Measurements from ENCODE around the gene CCDC69. TPM values are rescaled to one million over a fixed set of nuclear protein-coding genes. Genes with fewer than 3 reads are reported as not detected.
A peak's percentile ranks its signal among the peaks of the same experiment; 100 is the strongest.

Gene CCDC69, protein sequence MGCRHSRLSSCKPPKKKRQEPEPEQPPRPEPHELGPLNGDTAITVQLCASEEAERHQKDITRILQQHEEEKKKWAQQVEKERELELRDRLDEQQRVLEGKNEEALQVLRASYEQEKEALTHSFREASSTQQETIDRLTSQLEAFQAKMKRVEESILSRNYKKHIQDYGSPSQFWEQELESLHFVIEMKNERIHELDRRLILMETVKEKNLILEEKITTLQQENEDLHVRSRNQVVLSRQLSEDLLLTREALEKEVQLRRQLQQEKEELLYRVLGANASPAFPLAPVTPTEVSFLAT
- polyA plus RNA-seq: 10 to 100 TPM; 24.2 to 32.4 TPM

DNA sequence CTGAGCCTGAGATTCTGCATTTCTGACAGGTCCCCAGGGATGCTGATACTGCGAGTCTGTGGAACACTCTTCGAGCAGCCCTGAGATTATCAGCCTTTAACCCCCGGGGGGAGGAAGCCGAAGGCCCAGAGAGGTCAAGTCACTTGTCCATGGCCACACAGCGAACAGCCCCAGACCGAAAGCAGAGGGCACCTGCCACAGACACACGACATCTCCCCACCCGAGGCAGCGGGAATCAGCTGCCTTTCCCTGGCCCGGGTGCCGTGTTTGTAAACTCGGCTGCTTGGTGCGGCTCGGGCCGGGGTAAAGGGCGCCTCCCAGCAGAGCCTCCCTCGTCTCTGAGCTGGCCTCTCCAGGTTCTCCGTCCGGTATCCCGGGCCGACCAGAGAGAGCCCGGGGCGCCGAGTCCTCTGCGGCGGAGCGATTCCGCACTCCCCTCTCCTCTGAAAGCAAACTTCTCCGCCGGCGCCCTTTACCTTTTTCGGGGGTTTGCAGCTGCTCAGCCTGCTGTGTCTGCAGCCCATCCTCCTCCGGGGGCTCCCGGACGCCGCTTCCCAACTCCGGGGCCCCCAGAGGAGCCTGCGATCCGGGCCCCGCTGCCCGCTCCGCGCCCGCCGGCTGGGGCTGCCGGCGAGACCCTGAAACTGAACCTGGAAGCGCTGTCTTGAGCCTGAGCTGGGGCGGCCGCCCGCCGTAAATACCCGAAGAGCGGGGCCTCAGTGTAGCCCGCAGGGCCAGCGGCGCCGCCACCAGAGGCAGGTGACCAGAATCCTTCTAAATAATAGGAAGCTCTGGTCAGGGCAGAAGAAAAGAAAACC lies at the start of gene CCDC69:
Gene CCDC69, minus strand, starts transcription at position 646 of the 818 bp plus-strand sequence. Its CDS starts 122 bp downstream, at position 524.
- Histone ChIP-seq H3K4me1 (ENCODE audit: control insufficient read depth in 2 of 2, insufficient read depth in 2 of 2, low read length in 1 of 2) (peaks cover 7 to 21% of the 10 kb centered on the region in 2 donors), H3K36me3 (ENCODE audit: control insufficient read depth in 2 of 2, insufficient read depth in 2 of 2, low read length in 1 of 2) (no peaks in the 10 kb centered on the region), H3K27ac (ENCODE audit: low read depth in 2 of 2, low read length in 1 of 2) (peak within 1 kb of the TSS; percentile 86 to 91), H3K9me3 (ENCODE audit: control insufficient read depth in 2 of 2, insufficient read depth in 1 of 2, low read depth in 1 of 2, low read length in 1 of 2) (no peaks in the 10 kb centered on the region), H3K27me3 (ENCODE audit: control insufficient read depth in 1 of 2, insufficient read depth in 2 of 2, low read length in 2 of 2) (no peaks in the 10 kb centered on the region), H3K4me3 (ENCODE audit: low read depth in 1 of 2, low read length in 2 of 2) (peak within 1 kb of the TSS; percentile 77 to 92)
- 1 to 2% methylated on average over 57 to 58 of the region's 58 CpGs for WGBS, 2 donors

DNA sequence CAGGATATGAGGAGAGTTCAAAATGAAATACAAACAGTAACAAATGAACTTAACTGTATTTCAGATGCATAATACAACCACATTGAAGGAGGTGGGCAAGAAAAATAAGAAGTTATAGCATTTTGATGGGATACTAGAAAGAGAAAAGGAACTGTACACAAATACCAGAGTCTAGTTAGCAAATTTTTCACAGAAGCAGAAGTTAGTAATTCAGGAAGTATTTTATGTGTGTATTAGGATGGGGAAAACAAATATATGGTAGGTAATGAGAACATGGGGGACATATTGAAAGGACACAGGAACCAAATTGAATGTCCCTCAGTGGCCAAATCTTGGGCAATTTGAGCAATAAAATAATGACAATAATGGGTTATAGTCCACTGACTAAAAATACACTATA lies 47.4 kb upstream of the CCDC69 start:
- Histone ChIP-seq H3K4me1 (ENCODE audit: control insufficient read depth in 2 of 2, insufficient read depth in 2 of 2, low read length in 1 of 2) (no peaks in the 10 kb centered on the region), H3K36me3 (ENCODE audit: control insufficient read depth in 2 of 2, insufficient read depth in 2 of 2, low read length in 1 of 2) (peaks cover 15 to 16% of the 10 kb centered on the region in 2 donors), H3K9me3 (ENCODE audit: control insufficient read depth in 2 of 2, insufficient read depth in 1 of 2, low read depth in 1 of 2, low read length in 1 of 2) (no peaks in the 10 kb centered on the region)

DNA sequence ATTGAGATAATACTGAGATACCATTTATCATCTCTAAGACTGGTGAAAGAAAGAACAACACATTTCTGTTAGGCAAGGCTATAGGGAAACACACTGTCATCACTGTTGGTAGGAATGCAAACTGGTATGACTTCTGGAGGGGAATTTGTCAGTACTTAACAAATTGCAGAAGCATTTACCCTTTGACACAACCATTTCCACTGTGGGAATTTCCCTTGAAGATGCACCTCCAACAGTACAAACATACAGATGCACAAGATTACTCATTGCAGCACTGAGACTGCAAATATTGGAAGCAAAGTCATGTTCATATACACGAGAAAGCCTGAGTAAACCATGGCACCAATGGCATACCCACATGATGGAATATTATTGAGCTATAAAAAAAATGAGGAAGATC lies 46.7 kb upstream of the CCDC69 start:
- H3K4me1 ChIP-seq (ENCODE audit: control insufficient read depth in 2 of 2, insufficient read depth in 2 of 2, low read length in 1 of 2): no peaks in the 10 kb centered on the region
- H3K4me3 ChIP-seq (ENCODE audit: low read depth in 1 of 2, low read length in 2 of 2): no peak overlapping the region
- no peak overlapping the region for H3K27ac ChIP-seq (ENCODE audit: low read depth in 2 of 2, low read length in 1 of 2)
- no peaks in the 10 kb centered on the region for H3K27me3 ChIP-seq (ENCODE audit: control insufficient read depth in 1 of 2, insufficient read depth in 2 of 2, low read length in 2 of 2)
- peaks cover 15 to 16% of the 10 kb centered on the region in 2 donors for H3K36me3 ChIP-seq (ENCODE audit: control insufficient read depth in 2 of 2, insufficient read depth in 2 of 2, low read length in 1 of 2)
- no peaks in the 10 kb centered on the region for H3K9me3 ChIP-seq (ENCODE audit: control insufficient read depth in 2 of 2, insufficient read depth in 1 of 2, low read depth in 1 of 2, low read length in 1 of 2)
- WGBS, 2 donors: 46 to 51% methylated on average over 1 of the region's 1 CpG

More for the DNA sequence above, 47.4 kb upstream of the CCDC69 start:
- Histone ChIP-seq H3K4me3 (ENCODE audit: low read depth in 1 of 2, low read length in 2 of 2) (no peak overlapping the region), H3K27me3 (ENCODE audit: control insufficient read depth in 1 of 2, insufficient read depth in 2 of 2, low read length in 2 of 2) (no peaks in the 10 kb centered on the region), H3K27ac (ENCODE audit: low read depth in 2 of 2, low read length in 1 of 2) (no peak overlapping the region)

DNA sequence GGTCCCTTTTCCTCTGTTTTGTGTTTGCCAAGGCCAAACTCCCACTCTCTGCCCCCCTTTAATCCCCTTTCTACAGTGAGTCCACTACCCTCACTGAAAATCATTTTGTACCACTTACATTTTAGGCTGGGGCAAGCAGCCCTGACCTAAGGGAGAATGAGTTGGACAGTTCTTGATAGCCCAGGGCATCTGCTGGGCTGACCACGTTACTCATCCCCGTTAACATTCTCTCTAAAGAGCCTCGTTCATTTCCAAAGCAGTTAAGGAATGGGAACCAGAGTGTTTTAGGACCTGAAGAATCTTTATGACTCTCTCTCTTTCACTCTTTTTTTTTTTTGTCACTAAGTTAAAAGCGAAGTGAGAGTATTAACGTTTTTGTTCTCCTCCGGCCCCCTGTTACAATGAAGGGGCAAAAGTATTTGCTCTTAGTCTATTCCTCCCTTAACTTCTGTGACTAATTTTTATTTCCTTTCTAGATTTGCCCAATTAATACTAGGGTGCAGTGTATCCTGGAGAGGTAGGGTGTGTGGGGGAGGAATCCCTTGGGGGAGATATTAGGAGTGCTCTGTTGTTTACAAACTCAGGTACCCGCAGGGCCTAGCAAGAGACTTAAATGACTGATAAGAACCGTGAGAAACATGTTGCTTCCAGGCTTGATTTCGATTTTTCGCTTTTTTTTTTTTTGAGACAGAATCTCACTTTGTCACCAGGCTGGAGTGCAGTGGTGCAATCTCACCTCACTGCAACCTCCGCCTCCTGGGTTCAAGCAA lies 43.8 kb upstream of the CCDC69 start:
- 93 to 94% methylated on average over 11 of the region's 11 CpGs for WGBS, 2 donors

DNA sequence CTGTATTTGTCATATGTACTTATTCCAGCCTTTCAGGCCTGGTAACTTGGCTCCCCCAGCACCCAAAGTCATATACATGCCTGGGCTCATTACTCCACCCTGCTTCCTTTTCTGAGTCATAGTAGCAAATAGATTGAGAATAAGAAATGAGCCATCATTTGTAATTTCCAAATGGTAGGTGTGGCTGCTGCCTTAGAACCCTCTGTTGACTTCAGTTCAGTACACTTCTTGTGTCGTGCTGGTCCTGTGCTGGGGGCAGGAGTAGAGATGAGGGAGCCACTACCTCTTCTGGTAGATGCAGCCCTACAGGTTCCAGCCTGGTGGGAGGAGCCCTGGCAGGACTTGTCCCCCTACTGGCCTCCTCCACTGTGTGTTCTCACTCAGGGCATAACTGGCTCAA lies 40.2 kb upstream of the CCDC69 start:
- WGBS, 2 donors: 34 to 41% methylated on average over 1 of the region's 1 CpG
- Histone ChIP-seq H3K36me3 (ENCODE audit: control insufficient read depth in 2 of 2, insufficient read depth in 2 of 2, low read length in 1 of 2) (peaks cover 15 to 21% of the 10 kb centered on the region in 2 donors), H3K27me3 (ENCODE audit: control insufficient read depth in 1 of 2, insufficient read depth in 2 of 2, low read length in 2 of 2) (no peaks in the 10 kb centered on the region), H3K4me3 (ENCODE audit: low read depth in 1 of 2, low read length in 2 of 2) (no peak overlapping the region), H3K27ac (ENCODE audit: low read depth in 2 of 2, low read length in 1 of 2) (peak overlapping the region; percentile 90 to 98), H3K9me3 (ENCODE audit: control insufficient read depth in 2 of 2, insufficient read depth in 1 of 2, low read depth in 1 of 2, low read length in 1 of 2) (no peaks in the 10 kb centered on the region), H3K4me1 (ENCODE audit: control insufficient read depth in 2 of 2, insufficient read depth in 2 of 2, low read length in 1 of 2) (peaks cover 0 to 14% of the 10 kb centered on the region in 2 donors)

More for the DNA sequence above, 43.8 kb upstream of the CCDC69 start:
- no peak overlapping the region for H3K27ac ChIP-seq (ENCODE audit: low read depth in 2 of 2, low read length in 1 of 2)
- no peaks in the 10 kb centered on the region for H3K9me3 ChIP-seq (ENCODE audit: control insufficient read depth in 2 of 2, insufficient read depth in 1 of 2, low read depth in 1 of 2, low read length in 1 of 2)
- peaks cover 15 to 16% of the 10 kb centered on the region in 2 donors for H3K36me3 ChIP-seq (ENCODE audit: control insufficient read depth in 2 of 2, insufficient read depth in 2 of 2, low read length in 1 of 2)
- no peak overlapping the region for H3K4me3 ChIP-seq (ENCODE audit: low read depth in 1 of 2, low read length in 2 of 2)
- no peaks in the 10 kb centered on the region for H3K27me3 ChIP-seq (ENCODE audit: control insufficient read depth in 1 of 2, insufficient read depth in 2 of 2, low read length in 2 of 2)
- peaks cover 0 to 10% of the 10 kb centered on the region in 2 donors for H3K4me1 ChIP-seq (ENCODE audit: control insufficient read depth in 2 of 2, insufficient read depth in 2 of 2, low read length in 1 of 2)

DNA sequence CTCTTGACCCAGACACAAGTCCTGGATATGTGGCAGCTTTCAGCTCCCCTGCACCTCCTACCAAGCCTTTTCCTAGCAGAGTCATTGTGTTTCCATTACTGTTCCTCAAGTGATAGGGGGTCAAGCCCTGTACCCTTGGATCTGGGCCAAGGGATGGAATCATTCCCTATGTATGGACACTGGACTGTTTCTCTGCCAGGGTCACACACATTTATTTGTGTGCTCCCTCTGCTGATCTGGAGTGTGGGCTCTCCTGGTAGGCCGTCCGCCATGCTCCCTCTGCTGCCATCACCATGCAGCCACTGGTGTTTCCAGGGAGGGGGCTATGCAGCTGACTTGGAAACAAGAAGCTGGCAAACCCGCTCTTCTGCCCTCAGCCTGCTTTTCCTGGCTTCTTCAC lies 38.6 kb upstream of the CCDC69 start:
- no peaks in the 10 kb centered on the region for H3K9me3 ChIP-seq (ENCODE audit: control insufficient read depth in 2 of 2, insufficient read depth in 1 of 2, low read depth in 1 of 2, low read length in 1 of 2)
- no peak overlapping the region for H3K4me3 ChIP-seq (ENCODE audit: low read depth in 1 of 2, low read length in 2 of 2)
- H3K36me3 ChIP-seq (ENCODE audit: control insufficient read depth in 2 of 2, insufficient read depth in 2 of 2, low read length in 1 of 2): peaks cover 7 to 16% of the 10 kb centered on the region in 2 donors
- H3K27ac ChIP-seq (ENCODE audit: low read depth in 2 of 2, low read length in 1 of 2): peak overlapping the region; percentile 11 to 56
- peaks cover 0 to 26% of the 10 kb centered on the region in 2 donors for H3K4me1 ChIP-seq (ENCODE audit: control insufficient read depth in 2 of 2, insufficient read depth in 2 of 2, low read length in 1 of 2)
- WGBS, 2 donors: 98% methylated on average over 3 of the region's 3 CpGs
- no peaks in the 10 kb centered on the region for H3K27me3 ChIP-seq (ENCODE audit: control insufficient read depth in 1 of 2, insufficient read depth in 2 of 2, low read length in 2 of 2)

DNA sequence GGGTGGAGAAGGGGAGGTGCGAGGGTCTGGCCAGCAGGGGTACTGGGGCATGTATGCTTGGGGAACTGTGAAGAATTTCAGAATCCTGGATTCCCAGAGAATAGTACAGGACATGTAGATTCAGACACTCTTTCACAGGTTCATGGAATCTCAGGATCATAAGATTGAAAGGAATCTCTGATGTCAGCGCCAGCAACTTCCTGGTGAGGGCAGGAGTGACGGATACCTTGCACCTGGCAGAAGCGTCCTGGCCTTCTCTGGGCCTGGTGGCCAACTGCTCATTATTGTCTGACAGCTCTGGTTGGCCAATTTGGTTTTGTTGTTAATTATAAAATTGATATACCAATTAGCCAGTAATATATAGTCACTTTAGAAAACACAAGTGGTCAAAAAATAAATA lies 36.0 kb upstream of the CCDC69 start:
- 93% methylated on average over 4 of the region's 4 CpGs for WGBS, 2 donors
- H3K9me3 ChIP-seq (ENCODE audit: control insufficient read depth in 2 of 2, insufficient read depth in 1 of 2, low read depth in 1 of 2, low read length in 1 of 2): no peaks in the 10 kb centered on the region

DNA sequence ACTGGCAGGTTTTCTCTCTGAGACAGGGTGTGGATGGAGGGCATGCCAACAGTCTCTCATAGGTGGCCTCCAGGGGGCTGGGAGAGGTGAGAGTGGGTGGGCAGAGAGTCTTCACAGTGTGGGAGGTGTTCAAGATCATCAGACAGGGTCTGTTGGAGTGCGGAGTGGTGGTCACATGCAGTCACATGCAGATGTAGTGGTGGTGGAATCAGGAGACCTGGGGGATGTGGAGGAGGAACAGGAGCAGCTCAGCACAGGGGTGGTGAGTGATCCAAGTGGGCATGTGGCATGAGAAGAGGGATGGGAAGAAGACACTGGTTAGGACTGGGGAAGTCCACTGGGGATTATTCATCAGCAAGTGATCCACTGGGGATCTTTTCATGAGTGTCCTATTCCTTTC lies 34.9 kb upstream of the CCDC69 start:
- H3K27ac ChIP-seq (ENCODE audit: low read depth in 2 of 2, low read length in 1 of 2): peak overlapping the region in 1 of 2 donors; percentile 83
- peaks cover 0 to 31% of the 10 kb centered on the region in 2 donors for H3K4me1 ChIP-seq (ENCODE audit: control insufficient read depth in 2 of 2, insufficient read depth in 2 of 2, low read length in 1 of 2)
- peaks cover 0 to 7% of the 10 kb centered on the region in 2 donors for H3K36me3 ChIP-seq (ENCODE audit: control insufficient read depth in 2 of 2, insufficient read depth in 2 of 2, low read length in 1 of 2)
- no peaks in the 10 kb centered on the region for H3K27me3 ChIP-seq (ENCODE audit: control insufficient read depth in 1 of 2, insufficient read depth in 2 of 2, low read length in 2 of 2)
- H3K9me3 ChIP-seq (ENCODE audit: control insufficient read depth in 2 of 2, insufficient read depth in 1 of 2, low read depth in 1 of 2, low read length in 1 of 2): no peaks in the 10 kb centered on the region
- no peak overlapping the region for H3K4me3 ChIP-seq (ENCODE audit: low read depth in 1 of 2, low read length in 2 of 2)
- WGBS, 2 donors: 21 to 96% methylated on average over 1 of the region's 1 CpG

More for the DNA sequence above, 36.0 kb upstream of the CCDC69 start:
- Histone ChIP-seq H3K4me3 (ENCODE audit: low read depth in 1 of 2, low read length in 2 of 2) (no peak overlapping the region), H3K27ac (ENCODE audit: low read depth in 2 of 2, low read length in 1 of 2) (peak overlapping the region; percentile 54 to 70), H3K27me3 (ENCODE audit: control insufficient read depth in 1 of 2, insufficient read depth in 2 of 2, low read length in 2 of 2) (no peaks in the 10 kb centered on the region), H3K4me1 (ENCODE audit: control insufficient read depth in 2 of 2, insufficient read depth in 2 of 2, low read length in 1 of 2) (peaks cover 0 to 34% of the 10 kb centered on the region in 2 donors), H3K36me3 (ENCODE audit: control insufficient read depth in 2 of 2, insufficient read depth in 2 of 2, low read length in 1 of 2) (peaks cover 0 to 7% of the 10 kb centered on the region in 2 donors)

DNA sequence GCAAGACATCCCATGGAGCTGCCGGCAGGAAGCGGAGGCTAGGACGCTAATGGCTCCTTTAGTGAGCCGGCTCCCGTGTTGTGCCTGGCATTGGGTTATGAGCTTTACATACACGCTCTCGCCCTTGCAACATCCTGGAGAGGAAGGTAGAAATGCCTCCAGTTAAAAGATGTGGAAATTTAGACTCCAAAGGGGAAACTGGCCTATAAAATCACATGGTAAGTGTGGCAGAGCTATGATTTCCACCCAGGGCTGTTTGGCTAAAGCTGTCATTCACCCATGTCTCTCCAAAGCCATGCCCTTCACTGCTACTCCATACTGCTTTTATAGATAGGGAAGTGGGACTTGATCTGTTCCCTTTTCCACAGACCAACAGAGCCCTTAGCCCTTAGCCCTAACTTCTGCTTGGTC lies 34.3 kb upstream of the CCDC69 start:
- peak overlapping the region in 1 of 2 donors; percentile 83 for H3K27ac ChIP-seq (ENCODE audit: low read depth in 2 of 2, low read length in 1 of 2)
- peaks cover 0 to 7% of the 10 kb centered on the region in 2 donors for H3K36me3 ChIP-seq (ENCODE audit: control insufficient read depth in 2 of 2, insufficient read depth in 2 of 2, low read length in 1 of 2)
- H3K27me3 ChIP-seq (ENCODE audit: control insufficient read depth in 1 of 2, insufficient read depth in 2 of 2, low read length in 2 of 2): no peaks in the 10 kb centered on the region
- no peak overlapping the region for H3K4me3 ChIP-seq (ENCODE audit: low read depth in 1 of 2, low read length in 2 of 2)
- H3K9me3 ChIP-seq (ENCODE audit: control insufficient read depth in 2 of 2, insufficient read depth in 1 of 2, low read depth in 1 of 2, low read length in 1 of 2): no peaks in the 10 kb centered on the region
- H3K4me1 ChIP-seq (ENCODE audit: control insufficient read depth in 2 of 2, insufficient read depth in 2 of 2, low read length in 1 of 2): peaks cover 0 to 27% of the 10 kb centered on the region in 2 donors
- WGBS, 2 donors: 90 to 91% methylated on average over 7 of the region's 7 CpGs

Measured in esophagus (tissue), 2 donors.